ENCODE data around the gene PROM1.

- no peak for TF ChIP-seq POLR2A (IDR thresholded peaks at IDR 0.05)
- TF ChIP-seq CTCF (IDR thresholded peaks at IDR 0.05): no peak
Measured at GRCh38 chr4:16018061-16018676, 65.7 kb downstream of the PROM1 start.

All from heart left ventricle (tissue), 13 donors.